ENCODE data around the gene MUC2.

Gene MUC2

DNA sequence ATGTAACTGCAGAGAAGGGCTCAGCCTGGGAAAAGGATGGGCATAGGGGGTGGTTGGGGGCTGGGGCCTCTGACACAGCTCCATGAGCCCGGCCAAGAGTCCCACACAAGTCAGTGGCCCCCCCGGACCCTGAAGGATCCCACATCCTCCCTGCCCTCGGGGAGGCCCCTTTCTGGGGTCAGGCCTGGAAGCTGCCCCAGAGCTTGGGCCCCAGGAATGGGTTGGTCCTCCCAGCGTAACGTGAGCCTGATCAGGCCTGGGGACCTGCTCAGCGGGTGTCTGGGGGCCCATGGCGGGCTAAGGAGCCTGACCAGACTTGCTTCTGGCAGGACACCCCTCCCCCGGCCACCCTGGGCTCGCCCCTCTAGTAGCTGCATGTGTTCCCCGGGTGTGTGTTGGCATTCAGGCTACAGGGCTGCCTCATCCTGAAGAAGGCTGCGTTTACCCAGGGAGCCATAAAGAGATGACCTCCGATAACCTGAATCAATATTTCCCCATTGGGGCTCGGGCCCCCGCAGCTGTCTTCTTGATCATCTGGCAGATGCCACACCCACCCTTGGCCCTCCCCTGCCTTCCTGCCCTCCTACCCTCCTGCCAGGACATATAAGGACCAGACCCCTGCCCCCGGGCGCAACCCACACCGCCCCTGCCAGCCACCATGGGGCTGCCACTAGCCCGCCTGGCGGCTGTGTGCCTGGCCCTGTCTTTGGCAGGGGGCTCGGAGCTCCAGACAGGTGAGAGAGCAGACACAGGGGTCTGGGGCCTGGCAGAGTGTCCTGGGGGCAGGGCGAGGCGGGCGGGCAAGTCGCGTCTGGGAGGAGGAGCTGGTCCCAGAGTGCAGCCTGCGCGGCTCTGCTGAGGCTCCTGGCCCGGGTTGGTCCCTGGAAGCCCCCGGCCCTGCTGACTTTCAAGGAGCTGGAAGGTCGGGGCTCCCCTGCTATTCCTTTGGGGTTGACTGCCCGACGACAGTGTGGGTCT, at the start of gene MUC2:
MUC2 (plus strand) TSS at position 631 of the 978 bp plus-strand sequence.
- DNase-seq (ENCODE audit: low read depth), result no peak

- DNase-seq (ENCODE audit: low read depth), result no peak
Measured at GRCh38 chr11:1025410-1026162, 49.1 kb upstream of the MUC2 start.

GRCh38 chr11:1026163-1026450, 48.6 kb upstream of the MUC2 start:
- no peak for DNase-seq (ENCODE audit: low read depth)

GRCh38 chr11:1026641-1027482, 47.8 kb upstream of the MUC2 start:
- DNase-seq (ENCODE audit: low read depth), result no peak

- no peak for DNase-seq (ENCODE audit: low read depth)
Measured at GRCh38 chr11:1027483-1028290, 47.0 kb upstream of the MUC2 start.

DNA sequence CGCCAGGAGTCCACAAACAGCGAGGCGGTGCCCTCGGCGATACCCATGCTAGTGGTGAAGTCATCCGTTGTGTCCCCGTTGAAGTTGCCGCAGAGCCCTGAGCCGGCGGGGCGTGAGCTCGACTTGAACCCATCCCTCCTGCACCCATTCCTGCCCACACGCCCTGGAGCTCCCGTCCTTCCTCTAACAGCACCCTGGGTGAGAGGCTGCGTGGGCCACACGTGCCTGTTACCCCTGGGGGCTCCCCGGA, 46.5 kb upstream of the MUC2 start:
- no peak for DNase-seq (ENCODE audit: low read depth)

DNA sequence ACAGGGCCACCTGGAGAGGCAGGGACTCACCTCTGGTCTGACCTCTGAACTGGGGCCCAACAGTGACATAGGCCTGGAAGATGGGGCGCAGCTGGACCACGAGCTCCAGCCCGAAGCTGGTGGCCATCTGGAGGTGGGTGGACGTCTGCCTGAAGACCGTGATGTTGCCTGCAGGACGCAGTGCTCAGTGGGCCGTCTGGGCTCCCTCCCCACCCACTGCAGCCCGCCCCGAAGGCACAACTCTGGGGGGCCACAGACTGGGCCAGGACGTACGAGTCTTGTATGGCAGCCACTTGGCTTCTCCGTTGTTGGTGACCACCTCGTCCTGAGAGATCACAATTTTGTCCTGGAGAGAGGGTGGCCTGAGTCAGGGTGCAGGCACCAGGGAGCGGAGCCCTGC, 46.1 kb upstream of the MUC2 start:
- DNase-seq (ENCODE audit: low read depth), result no peak

DNA sequence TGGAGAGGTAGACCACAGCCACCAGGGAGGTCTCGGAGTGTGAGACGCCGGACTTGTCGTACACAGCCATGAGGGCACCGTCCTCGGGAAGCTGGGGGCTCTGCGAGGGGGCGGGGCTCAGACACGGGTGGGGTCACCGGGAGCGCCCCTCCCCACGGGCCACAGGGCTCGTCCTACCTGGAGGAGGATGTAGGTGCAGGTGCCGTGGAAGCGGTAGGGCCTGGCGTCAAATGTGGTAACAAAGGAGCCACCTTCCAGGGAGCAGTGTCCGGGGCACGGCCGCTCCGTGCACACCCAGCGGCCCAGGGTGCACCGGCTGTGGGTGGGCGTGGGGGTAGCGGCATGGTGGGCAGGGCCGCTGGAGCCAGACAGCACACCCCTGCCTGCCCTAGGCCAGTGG, 45.6 kb upstream of the MUC2 start:
- no peak for DNase-seq (ENCODE audit: low read depth)

- DNase-seq (ENCODE audit: low read depth), result no peak
Measured at GRCh38 chr11:1029654-1030053, 45.0 kb upstream of the MUC2 start.

DNA sequence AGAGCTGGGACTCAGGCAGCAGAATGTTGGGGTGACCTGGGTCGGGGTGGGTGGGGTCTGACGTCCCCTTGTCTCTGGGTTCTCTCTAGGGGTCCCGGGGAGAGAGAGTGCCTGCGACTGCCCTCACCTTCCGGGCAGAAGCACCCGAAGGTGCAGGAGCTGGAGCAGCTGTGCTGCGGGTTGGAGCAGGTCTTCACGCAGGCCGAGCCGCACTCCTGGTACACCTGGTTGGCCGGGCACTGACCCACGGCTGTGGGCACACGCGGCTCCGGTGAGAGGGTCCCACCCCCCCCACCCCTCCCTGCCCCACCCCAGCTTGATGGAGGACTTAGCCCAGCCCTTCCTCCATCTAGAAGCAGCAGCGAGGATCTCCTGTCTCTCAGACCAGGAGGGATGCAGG, 44.6 kb upstream of the MUC2 start:
- no peak for DNase-seq (ENCODE audit: low read depth)

DNA sequence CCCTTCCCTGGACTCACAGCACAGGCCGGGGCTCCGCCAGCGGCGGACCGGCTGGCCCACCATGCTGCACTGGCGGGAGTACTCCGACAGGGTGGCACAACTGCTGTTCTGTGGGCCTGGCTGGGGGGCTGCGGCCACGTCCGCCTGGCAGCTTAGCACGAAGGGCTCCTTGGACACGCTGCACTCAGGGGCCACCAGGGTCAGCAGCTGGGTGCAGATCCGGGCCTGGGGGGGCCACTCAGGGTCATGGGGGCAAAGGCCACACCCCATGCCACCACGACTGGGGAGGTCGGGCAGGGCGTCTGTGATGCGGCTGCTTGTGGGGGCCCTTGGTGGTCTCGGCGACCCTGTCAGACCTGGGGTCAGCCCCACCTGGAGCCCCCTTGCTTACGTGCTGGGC, 44.1 kb upstream of the MUC2 start:
- no peak for DNase-seq (ENCODE audit: low read depth)

DNA sequence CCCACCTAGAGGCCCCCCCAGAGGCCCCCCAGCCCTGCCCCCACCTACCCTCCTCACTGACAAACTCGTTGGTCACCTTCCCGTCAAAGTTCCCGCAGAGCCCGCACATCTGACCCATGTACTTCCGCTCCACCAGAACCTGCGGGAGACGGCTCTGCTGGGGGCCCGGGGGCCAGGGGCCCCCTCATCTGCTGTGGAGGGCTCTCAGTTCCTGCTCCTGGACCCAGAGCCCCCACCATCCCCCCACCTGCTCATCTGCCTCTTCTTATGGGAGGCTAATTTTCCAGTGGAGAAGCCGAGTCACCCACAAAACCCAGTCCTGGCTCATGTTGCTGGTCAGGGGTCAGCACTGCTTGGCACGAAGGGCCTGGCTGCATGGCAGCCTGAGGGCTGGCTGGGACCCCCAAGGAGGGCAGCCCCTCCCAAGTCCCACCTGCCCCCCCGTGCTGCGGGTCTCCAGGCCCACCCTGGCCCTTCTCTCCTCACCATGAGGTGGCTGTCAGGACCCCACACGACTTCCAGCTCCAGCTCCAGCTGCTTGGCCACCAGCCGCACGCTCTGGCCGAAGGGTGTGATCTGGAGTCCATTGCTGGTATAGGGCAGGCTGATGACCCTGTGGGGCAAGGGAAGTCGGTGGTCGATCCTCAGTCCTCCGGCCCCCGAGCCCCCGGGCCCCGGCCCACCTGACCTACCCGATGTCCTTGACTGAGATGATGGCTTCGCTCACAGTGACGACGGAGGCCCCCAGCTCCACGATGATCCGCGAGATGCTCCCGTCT, 43.4 kb upstream of the MUC2 start:
- no peak for DNase-seq (ENCODE audit: low read depth)

DNA sequence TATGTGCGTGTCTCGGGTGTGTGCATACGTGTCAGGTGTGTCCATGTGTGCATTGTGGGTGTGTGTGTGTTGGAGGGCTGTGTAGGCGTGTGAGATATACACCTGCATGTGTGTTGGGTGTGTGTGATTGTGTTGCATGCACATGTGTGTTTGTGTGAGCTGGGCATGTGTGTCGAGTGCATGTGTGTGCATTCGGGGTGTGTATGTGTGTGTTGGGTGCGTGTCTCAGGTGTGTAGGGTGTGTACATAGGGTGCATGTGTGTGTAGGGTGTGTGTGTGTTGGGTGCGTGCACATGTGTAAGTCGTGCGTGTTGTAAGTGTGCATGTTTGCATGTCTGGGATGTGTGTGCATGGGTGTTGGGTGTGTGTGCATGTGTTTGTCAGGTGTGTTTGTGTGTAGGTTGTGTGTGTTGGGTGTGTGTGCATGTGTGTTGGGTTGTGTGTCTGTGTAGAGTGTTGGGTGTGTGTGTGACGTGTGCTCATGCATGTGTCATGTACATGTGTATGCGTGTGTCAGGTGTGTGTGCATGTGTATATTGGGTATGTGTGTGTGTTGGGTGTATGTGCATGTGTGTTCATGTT, 42.3 kb upstream of the MUC2 start:
- DNase-seq (ENCODE audit: low read depth), result no peak

DNA sequence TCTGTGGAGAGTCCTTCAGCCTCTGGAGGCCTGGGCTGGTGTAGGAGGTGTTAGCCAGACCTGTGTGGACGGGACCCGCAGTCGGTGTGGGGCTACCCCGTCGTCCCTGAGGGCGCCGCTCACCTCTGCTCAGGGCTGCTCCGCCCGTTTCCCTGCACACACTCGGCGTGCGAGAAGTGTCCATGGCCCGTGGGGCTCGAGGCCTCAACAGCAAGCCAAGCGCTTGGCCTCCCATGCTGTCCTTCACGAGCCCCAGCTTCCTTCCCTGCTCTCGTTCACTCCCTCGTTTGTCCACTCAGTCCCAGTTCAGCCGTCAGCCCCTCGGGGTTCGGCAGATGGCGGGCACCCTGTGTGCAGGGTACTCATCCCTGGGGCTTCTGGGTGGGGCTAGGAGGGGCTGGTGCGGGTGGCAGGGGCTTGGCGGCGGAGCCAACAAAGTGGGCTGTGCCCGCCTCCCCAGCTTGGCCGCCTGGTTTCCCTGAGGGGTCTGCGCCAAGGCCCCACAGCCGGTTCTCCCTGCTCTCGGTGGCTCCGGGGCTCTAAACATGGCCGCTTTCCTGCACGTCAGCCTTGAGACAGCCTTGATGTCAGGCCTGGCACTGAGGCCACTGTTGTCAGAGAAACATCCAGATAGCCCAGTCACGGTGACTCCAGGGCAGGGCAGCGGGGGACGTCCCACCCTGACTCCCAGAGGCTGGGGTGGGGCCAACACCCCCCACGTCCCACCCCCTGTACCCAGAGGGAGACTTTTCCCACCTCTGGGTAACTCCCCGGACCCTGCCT, 41.5 kb upstream of the MUC2 start:
- DNase-seq (ENCODE audit: low read depth), result no peak

GRCh38 chr11:1034001-1034400, 40.7 kb upstream of the MUC2 start:
- no peak for DNase-seq (ENCODE audit: low read depth)

- no peak for DNase-seq (ENCODE audit: low read depth)
Measured at GRCh38 chr11:1034456-1035295, 40.0 kb upstream of the MUC2 start.

- no peak for DNase-seq (ENCODE audit: low read depth)
Measured at GRCh38 chr11:1035577-1036283, 38.9 kb upstream of the MUC2 start.

DNA sequence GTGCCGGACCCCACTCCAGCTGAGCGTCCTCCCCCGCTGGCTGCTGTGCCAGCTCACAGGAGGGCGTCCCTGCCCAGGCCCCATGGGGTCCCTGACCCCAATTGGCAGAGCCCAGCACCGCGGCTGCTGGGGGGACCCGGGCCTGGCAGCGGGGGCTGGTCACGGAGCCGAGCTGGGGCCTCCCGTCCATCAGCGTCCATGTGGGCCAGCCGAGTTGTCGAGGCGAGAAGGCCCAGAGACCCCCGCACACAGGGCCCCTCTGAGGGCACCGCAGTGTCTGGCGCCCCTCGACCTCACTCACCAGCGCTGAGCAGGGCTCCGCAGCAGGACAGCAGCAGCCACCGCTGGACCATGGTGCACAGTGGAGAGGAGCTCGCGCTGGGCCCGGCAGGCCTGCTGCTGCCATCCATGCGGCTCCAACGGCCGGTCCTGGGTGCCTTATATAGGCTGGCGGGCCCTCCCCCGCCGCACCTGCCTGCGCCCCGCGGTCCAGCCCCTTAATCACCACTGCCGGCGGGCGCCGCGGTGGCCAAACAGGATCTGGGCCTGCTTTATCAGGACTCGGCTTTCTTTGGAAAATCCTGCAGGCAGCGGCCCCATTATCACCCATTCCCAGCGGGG, 38.3 kb upstream of the MUC2 start, which contains the start of gene MUC6:
MUC6 (minus strand) TSS at position 416 of the 621 bp plus-strand sequence; CDS start at position 353, 63 bp downstream.
- no peak for DNase-seq (ENCODE audit: low read depth)

Measured in EH (cell line).